Ascending aorta (tissue), 2 donors: ENCODE results near the gene SAV1. TPM values are rescaled to one million over a fixed set of nuclear protein-coding genes. Genes with fewer than 3 reads are reported as not detected.

ENCODE experiments used
- DNase-seq, 2 donors: peaks; one replicate each; pipeline ENCODE4 v3.0.0-alpha.2; 2019; ENCODE audit warnings: low spot score in 2 of 2
- H3K27ac ChIP-seq, 2 donors: fragments of 200-600 bp; sonication (generic); one replicate each; pipeline ENCODE4 v1.5.1; 2016 to 2017; ENCODE audit warnings: mild to moderate bottlenecking in 1 of 2
- H3K27me3 ChIP-seq: fragments of 200-600 bp; sonication (generic); one replicate; pipeline ENCODE4 v1.5.1; 2017
- H3K36me3 ChIP-seq, 2 donors: fragments of 200-600 bp; sonication (generic); one replicate each; pipeline ENCODE4 v1.5.1; 2016
- H3K4me1 ChIP-seq, 2 donors: fragments of 200-600 bp; sonication (generic); one replicate each; pipeline ENCODE4 v1.5.1; 2016 to 2017; ENCODE audit warnings: mild to moderate bottlenecking in 1 of 2
- H3K4me3 ChIP-seq, 2 donors: fragments of 200-600 bp; sonication (generic); one replicate each; pipeline ENCODE4 v1.5.1; 2016 to 2017; ENCODE audit warnings: mild to moderate bottlenecking in 1 of 2
- H3K9me3 ChIP-seq, 2 donors: fragments of 200-600 bp; sonication (generic); one replicate each; pipeline ENCODE4 v1.5.1; 2016
- intact Hi-C: fragments of 100-400 bp; cut with DNase I; formaldehyde crosslinking; loops from one replicate; pipeline ENCODE4 v1.15.1; 2023
- total RNA-seq: library from RNA; depleted of rRNA; stranded (reverse); fragments of >200 nt; gene quantifications from one replicate; pipeline ENCODE4 v1.1.0, GENCODE V29; 2016
- TF ChIP-seq, protein P1 (sequence below), 3 experiments: fragments of 200-600 bp in 2 of 3; fragments of 450-650 bp in 1 of 3; sonication (generic) in 2 of 3; IDR thresholded peaks; one replicate each; pipeline ENCODE4 v1.5.1; 2016 to 2019; ENCODE audit warnings: antibody characterized with exemption in 3 of 3, mild to moderate bottlenecking in 1 of 3, moderate library complexity in 1 of 3

Gene SAV1
- total RNA-seq, 1 donor from 2014 or later = 61.7 TPM

DNA sequence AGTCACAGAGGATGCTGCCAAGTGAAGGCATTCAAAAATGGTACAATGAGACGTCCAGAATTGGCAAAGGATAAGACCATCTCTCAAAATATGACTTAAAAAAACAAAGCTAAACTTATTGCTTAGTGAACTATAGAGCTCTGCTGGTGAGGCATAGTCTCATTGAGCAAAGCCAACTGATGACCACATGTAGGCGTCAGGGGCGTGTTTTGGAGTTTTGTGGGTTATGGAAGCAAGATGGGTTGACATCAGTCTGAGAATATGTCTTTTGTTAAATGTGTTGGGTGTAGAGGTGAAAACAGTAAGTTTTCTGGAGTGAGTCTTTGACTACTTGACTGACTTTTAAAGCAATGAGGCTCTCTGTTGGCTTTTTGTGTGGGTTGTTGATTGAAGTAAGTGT, 60.9 kb downstream of the SAV1 start:
- Histone ChIP-seq H3K27me3 (no peaks in the 10 kb centered on the region), H3K36me3 (no peaks in the 10 kb centered on the region), H3K9me3 (no peaks in the 10 kb centered on the region), H3K27ac (no peak overlapping the region), H3K4me3 (no peak overlapping the region), H3K4me1 (no peaks in the 10 kb centered on the region)
- no peak for DNase-seq
- intact Hi-C loops = loop anchor here (10.0 kb wide), 1 partner anchor 258 kb away; no protein-coding TSS in a partner anchor
- TF ChIP-seq, protein P1, sequence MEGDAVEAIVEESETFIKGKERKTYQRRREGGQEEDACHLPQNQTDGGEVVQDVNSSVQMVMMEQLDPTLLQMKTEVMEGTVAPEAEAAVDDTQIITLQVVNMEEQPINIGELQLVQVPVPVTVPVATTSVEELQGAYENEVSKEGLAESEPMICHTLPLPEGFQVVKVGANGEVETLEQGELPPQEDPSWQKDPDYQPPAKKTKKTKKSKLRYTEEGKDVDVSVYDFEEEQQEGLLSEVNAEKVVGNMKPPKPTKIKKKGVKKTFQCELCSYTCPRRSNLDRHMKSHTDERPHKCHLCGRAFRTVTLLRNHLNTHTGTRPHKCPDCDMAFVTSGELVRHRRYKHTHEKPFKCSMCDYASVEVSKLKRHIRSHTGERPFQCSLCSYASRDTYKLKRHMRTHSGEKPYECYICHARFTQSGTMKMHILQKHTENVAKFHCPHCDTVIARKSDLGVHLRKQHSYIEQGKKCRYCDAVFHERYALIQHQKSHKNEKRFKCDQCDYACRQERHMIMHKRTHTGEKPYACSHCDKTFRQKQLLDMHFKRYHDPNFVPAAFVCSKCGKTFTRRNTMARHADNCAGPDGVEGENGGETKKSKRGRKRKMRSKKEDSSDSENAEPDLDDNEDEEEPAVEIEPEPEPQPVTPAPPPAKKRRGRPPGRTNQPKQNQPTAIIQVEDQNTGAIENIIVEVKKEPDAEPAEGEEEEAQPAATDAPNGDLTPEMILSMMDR (IDR thresholded peaks at IDR 0.05) = no peak

DNA sequence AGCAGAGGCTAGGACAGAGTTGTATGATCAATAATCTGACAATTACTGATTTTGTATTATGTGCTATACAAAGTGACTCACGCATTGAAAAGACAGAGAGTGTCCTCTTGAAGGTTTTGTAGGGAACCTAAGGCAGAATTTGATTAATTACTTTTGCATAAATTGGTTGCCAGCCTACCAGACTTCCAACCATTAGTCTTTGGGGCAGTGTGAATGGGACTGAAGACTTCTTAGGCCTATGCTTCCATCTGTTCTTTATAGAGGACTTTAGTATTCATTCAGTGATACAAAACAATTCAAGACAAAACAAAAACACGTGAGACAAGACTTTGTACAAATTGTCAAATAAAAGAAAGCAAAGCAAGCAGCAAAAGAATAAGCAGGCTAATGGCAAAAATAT, 61.6 kb downstream of the SAV1 start:
- intact Hi-C loops = loop anchor here (10.0 kb wide), 1 partner anchor 258 kb away; no protein-coding TSS in a partner anchor
- H3K27me3 ChIP-seq = no peaks in the 10 kb centered on the region

DNA sequence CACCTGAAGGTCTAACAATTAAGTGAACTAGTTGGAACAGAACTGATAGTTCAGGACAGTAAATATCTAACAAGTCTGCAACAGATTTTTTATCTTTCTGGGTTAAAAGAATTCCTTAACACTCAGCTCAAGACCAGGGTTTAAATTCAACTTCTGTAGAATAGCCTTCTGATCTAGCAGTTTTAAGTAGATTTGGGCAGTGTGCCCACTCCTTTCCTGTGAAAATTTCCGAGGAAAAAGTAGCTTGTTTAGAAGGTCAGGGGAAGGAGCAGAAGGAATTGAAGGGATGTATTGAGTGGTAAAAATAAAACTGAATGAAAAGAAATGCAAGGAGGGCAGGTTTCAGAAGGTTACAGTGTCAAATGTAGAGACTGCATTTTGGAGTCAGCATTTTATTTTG, 62.3 kb downstream of the SAV1 start:
- Histone ChIP-seq H3K36me3 (no peaks in the 10 kb centered on the region), H3K9me3 (no peaks in the 10 kb centered on the region), H3K4me3 (no peak overlapping the region), H3K27me3 (no peaks in the 10 kb centered on the region), H3K4me1 (no peaks in the 10 kb centered on the region), H3K27ac (no peak overlapping the region)
- intact Hi-C loops = loop anchor here (10.0 kb wide), 1 partner anchor 259 kb away; no protein-coding TSS in a partner anchor
- TF ChIP-seq, protein P1 (IDR thresholded peaks at IDR 0.05) = no peak
- DNase-seq = no peak

More for the DNA sequence above, 61.6 kb downstream of the SAV1 start:
- TF ChIP-seq, protein P1 (IDR thresholded peaks at IDR 0.05) = no peak
- no peaks in the 10 kb centered on the region for H3K36me3 ChIP-seq
- H3K27ac ChIP-seq = no peak overlapping the region
- no peak overlapping the region for H3K4me3 ChIP-seq
- no peaks in the 10 kb centered on the region for H3K4me1 ChIP-seq
- DNase-seq = no peak
- no peaks in the 10 kb centered on the region for H3K9me3 ChIP-seq

GRCh38 chr14:50603565-50603964, 64.5 kb downstream of the SAV1 start:
- H3K27ac ChIP-seq = no peak overlapping the region
- TF ChIP-seq, protein P1 (IDR thresholded peaks at IDR 0.05) = no peak
- no peaks in the 10 kb centered on the region for H3K4me1 ChIP-seq
- DNase-seq = no peak
- no peaks in the 10 kb centered on the region for H3K36me3 ChIP-seq
- H3K27me3 ChIP-seq = no peaks in the 10 kb centered on the region
- intact Hi-C loops = loop anchor here (10.0 kb wide), 1 partner anchor 261 kb away; no protein-coding TSS in a partner anchor
- no peaks in the 10 kb centered on the region for H3K9me3 ChIP-seq
- no peak overlapping the region for H3K4me3 ChIP-seq

- intact Hi-C loops = loop anchor here (10.0 kb wide), 1 partner anchor 263 kb away; no protein-coding TSS in a partner anchor
- TF ChIP-seq, protein P1 (IDR thresholded peaks at IDR 0.05) = no peak
Measured at GRCh38 chr14:50602035-50602434, 66.1 kb downstream of the SAV1 start.

DNA sequence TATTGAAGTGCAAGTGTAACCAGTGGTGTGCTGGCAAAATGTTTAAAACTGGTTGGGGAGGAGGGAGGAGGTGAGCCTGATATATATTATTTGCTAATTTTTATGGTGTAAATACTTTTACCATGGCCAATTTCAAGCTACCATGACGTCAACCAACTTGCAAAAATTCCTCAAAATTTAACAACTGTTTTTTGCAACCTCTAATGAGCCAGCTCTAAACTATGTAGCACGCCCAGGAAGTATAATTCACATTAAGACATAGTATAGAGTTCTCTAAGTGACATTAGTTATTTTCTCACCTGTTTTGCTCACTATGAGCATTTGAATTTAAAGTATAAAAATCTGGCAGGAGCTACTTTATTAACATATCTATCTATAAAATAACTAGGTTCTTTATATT, 66.7 kb downstream of the SAV1 start:
- H3K27me3 ChIP-seq = no peaks in the 10 kb centered on the region
- H3K27ac ChIP-seq = no peak overlapping the region
- intact Hi-C loops = loop anchor here (10.0 kb wide), 1 partner anchor 263 kb away; no protein-coding TSS in a partner anchor
- DNase-seq = no peak
- TF ChIP-seq, protein P1 (IDR thresholded peaks at IDR 0.05) = no peak
- H3K36me3 ChIP-seq = peaks cover 0 to 5% of the 10 kb centered on the region in 2 donors
- no peaks in the 10 kb centered on the region for H3K4me1 ChIP-seq
- H3K4me3 ChIP-seq = no peak overlapping the region
- H3K9me3 ChIP-seq = no peaks in the 10 kb centered on the region

More at GRCh38 chr14:50602035-50602434, 66.1 kb downstream of the SAV1 start:
- no peak for DNase-seq
- Histone ChIP-seq H3K4me1 (no peaks in the 10 kb centered on the region), H3K36me3 (peaks cover 0 to 5% of the 10 kb centered on the region in 2 donors), H3K4me3 (no peak overlapping the region), H3K27ac (no peak overlapping the region), H3K9me3 (no peaks in the 10 kb centered on the region), H3K27me3 (no peaks in the 10 kb centered on the region)
